Astrocyte (in vitro differentiated cells and primary cell): ENCODE data around the gene AFF3.

Source experiments
- EZH2 ChIP-seq: IDR thresholded peaks from 2 replicates; pipeline ENCODE4 v1.6.1; 2012; ENCODE audit warnings: mild to moderate bottlenecking, low read length, inconsistent platforms; ENCODE audit not compliant: insufficient read depth
- TF ChIP-seq, protein P1 (sequence below): IDR thresholded peaks from 2 replicates; pipeline ENCODE4 v1.5.1; 2011; ENCODE audit warnings: low read depth, mild to moderate bottlenecking, inconsistent platforms, low read length, moderate library complexity; ENCODE audit not compliant: insufficient read depth

DNA sequence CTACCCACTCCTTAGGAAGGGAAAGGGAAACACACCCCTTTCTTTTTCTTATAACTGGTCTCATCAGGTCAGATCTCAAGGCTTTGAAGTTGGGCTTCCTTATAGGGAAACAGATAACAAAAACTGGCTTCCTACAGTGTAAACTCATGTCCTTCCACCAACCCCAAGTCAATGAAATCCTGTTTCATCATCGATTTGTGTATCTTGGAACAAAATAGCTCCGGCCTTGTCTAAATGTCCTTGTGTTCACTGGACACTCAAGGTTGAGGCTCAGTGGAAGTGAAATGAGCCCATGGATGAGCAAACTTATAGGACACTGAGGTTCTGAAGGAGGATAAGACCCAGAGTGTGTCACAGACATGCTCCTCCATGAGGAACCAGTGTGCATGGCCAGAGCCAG is 496.4 kb downstream of the AFF3 start:
- TF ChIP-seq, protein P1, sequence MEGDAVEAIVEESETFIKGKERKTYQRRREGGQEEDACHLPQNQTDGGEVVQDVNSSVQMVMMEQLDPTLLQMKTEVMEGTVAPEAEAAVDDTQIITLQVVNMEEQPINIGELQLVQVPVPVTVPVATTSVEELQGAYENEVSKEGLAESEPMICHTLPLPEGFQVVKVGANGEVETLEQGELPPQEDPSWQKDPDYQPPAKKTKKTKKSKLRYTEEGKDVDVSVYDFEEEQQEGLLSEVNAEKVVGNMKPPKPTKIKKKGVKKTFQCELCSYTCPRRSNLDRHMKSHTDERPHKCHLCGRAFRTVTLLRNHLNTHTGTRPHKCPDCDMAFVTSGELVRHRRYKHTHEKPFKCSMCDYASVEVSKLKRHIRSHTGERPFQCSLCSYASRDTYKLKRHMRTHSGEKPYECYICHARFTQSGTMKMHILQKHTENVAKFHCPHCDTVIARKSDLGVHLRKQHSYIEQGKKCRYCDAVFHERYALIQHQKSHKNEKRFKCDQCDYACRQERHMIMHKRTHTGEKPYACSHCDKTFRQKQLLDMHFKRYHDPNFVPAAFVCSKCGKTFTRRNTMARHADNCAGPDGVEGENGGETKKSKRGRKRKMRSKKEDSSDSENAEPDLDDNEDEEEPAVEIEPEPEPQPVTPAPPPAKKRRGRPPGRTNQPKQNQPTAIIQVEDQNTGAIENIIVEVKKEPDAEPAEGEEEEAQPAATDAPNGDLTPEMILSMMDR: no peak
- no peak for TF ChIP-seq EZH2
